GM20431 (cell line): ENCODE data around the gene IQSEC3.
"Not testable (repeated sequence)": the region's sequence is repeated elsewhere in the genome, so short reads cannot be mapped to it uniquely, and the experiment has no call there.

Experiments used
- in situ Hi-C: fragments of 300-500 bp; cut with MseI, MboI; formaldehyde crosslinking; loops from one replicate; pipeline ENCODE4 v1.15.0; 2020; ENCODE audit warnings: low sequenced_read_pairs; ENCODE audit not compliant: unreplicated experiment

The IQSEC3 gene

DNA sequence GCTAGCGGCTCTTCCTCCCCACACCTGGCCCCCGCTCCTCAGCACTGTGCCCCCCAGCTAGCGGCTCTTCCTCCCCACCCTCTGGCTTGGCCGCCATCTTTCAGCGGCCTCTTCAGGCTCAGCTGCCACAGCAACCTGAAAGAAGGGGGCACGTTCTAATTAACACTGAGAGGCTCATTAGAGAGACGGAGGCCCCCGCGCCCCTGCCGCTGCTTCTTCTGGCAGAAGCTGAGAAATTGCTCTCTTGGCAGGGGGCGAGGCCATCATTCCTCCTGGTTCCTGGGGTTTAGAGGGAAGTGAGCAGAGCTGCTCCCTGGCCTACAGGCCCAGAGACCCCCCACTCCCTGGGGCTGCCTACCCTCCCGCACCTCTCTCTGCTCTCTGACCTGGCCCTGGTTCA lies 64.4 kb downstream of the IQSEC3 start:
- in situ Hi-C loops = no loop called here

DNA sequence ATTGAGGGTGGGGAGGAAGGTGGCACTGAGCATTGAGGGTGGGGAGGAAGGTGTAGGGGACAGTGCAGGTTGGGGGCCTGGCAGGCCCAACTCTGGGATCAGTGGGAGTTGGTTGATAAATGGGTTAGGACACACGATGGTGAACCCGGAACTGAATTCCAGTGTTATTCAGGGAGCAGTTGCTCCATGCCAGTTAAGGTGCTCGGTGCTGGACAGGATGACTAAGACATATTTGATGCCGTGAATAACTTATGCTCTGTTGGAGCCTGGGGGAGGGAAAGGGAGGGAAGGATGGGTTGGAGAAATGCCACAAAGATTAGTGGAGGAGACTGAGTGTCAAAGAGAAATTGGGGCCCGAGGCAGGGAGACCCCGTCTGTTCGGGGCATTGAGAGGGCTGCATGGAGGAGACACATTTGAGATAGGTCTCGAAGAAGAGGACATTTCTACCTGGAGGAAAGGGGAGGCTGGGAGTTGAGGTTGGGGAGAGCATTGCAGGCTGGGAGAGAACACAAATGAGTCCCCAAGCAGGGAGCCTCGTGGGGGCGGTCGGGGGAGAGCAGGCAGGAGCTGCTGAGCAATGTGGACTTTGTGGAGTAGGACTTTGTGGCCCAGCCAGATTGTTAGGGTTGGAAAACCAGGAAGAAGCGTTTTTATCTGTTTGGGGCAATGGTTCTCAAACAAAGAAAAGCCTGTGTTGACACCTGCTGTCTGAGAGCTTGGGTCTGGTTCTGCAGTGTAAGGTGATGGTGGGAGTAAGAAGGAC lies 65.3 kb downstream of the IQSEC3 start:
- in situ Hi-C loops = no loop called here

DNA sequence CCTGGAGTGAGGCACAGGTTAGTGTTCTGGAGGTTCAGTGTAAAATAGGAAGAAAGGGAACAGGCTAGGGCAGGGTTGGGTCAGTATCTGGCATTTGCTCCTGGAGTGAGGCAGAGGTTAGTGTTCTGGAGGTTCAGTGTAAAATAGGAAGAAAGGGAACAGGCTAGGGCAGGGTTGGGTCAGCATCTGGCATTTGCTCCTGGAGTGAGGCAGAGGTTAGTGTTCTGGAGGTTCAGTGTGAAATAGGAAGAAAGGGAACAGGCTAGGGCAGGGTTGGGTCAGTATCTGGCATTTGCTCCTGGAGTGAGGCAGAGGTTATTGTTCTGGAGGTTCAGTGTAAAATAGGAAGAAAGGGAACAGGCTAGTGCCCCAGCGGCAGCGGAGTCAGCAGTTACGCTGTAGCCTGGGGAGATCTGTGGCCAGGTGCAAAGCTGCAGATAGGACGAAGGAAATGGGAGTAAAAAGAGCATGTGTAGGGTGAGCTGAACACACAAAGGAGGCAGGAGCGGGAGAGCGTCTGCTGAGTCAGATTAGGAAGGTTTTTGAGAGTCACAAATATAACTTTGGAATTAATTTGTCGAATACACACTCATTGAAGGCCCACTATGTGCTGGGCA lies 67.2 kb downstream of the IQSEC3 start:
- in situ Hi-C loops = not testable (repeated sequence)

DNA sequence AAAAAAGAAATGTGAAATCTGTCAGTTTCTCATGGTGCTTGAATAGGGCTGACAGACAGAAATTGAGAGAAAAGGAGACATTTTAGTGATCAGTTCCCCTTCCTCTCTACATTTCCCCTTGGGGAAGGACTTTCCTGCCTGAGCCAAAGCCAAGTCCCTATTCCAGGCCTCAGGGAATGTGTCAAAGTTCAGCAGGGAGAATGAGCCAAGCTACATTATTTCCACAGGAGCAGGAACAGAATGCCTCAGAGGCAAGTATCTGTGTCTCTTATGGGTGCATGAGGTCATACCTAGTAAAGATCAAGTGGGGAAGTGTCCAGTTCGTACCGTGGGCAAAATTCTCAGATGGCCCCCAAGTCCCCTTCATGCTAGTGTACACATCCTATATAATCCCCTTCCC lies 68.6 kb downstream of the IQSEC3 start:
- in situ Hi-C loops = no loop called here

DNA sequence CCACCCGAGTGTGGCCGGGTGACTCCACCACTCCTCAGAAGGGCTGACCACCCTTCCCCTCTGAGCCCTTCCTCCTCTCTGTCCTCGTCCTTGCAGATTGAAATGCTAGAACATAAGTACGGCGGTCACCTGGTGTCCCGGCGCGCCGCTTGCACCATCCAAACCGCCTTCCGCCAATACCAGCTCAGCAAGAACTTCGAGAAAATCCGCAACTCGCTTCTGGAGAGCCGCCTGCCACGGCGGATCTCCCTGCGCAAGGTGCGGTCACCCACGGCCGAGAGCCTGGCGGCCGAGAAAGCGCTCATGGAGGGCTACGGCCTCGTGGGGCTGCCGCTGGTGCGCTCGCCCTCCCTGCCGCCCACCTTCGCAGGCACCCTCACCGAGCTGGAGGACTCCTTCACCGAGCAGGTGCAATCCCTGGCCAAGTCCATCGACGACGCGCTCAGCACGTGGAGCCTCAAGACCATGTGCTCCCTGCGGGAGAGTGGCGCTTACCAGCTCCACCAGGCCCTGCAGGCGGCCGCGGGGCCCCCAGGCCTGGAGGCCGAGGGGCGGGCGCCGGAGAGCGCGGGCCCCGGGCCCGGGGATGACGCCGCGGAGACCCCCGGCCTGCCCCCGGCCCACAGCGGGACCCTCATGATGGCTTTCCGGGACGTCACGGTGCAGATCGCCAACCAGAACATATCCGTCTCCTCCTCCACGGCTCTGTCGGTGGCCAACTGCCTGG lies 71.8 kb downstream of the IQSEC3 start:
- in situ Hi-C loops = no loop called here

DNA sequence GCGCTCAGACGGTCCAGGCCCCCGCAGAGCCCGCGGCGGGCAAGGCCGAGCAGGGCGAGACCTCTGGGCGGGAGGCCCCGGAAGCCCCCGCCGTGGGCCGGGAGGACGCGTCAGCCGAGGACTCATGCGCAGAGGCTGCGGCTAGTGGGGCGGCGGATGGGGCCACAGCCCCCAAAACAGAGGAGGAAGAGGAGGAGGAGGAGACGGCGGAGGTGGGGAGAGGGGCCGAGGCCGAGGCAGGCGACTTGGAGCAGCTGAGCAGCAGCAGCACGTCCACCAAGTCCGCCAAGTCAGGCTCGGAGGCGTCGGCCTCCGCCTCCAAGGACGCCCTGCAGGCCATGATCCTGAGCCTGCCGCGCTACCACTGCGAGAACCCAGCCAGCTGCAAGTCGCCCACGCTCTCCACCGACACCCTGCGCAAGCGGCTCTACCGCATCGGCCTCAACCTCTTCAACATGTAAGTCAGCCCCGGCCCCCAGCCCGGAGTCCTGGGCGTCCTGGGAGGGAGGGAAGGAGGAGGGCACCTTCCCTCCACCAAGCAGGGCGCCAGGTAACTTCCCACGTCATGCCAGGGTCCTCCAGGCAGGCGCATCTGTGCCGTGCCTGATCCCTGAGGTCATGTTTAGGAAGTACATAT lies 72.4 kb downstream of the IQSEC3 start:
- in situ Hi-C loops = no loop called here

DNA sequence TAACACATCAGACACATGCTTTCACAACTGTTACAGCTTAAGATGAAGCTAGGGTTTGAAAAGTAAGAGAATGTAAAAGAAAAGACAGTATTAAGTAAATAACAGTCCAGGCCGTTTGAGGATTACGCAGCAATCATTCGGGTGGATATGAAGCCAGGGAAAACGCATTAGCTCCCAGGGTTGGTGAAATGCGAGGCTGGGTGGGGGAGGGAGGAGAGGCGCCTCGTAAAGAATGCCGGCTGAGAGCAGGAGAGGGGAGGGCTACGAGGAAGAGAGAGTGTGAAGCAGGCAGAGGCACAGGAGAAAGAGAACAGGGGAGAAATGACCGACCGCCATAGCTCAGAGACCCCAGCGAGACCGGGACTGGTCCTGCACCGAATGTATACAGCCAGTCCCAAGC lies 73.0 kb downstream of the IQSEC3 start:
- in situ Hi-C loops = no loop called here

DNA sequence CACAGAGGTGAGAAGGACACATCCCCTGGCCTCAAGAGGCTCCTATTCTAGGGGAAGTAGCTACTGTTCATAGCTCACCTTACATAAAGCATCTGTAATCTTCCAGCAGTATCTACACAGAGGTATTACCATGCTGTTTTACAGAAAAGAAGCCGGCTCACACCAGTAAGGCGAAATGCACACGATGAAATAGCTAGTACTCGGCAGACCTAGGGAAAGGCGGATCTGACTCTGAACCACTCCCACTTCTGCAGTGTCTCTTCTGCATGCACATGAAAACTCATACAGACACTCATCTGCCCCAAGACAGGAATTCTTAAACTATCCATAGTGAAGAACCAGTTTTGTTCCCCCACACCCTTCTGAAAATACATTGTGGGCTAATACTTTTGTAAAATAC lies 73.6 kb downstream of the IQSEC3 start:
- in situ Hi-C loops = no loop called here

DNA sequence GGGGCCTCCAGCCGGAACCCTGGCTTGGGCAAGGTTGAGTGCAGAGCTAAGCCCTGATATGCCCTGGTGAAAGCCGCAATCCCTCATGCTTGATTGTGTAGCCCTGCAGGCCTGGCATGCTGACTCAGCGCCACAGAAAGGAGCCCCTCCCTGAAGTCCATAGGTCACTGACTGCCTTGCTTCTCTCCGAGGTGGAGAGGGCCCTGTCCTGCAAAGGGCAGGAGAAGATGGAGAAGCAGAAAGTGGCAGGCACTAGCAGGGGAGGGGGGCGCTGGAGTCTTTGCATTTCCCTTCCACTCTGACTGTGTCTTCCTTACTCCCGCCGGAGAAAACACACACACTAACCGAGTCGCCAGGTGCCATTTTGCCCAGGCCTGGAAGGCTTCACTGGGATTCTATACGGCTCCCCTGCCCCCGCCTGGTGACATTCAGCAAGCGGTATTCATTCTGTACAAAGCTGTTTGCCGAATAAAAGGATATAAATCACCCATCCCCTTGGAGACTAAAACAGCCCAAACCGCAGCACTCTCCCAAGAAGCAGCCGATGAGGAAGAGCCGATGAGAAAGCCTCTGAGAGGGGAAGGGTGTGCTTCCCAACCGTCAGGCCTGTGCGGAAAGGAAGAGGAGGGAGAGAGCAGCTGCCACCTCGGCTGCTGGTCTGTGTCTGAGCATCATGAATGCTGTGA lies 77.5 kb downstream of the IQSEC3 start:
- in situ Hi-C loops = no loop called here

DNA sequence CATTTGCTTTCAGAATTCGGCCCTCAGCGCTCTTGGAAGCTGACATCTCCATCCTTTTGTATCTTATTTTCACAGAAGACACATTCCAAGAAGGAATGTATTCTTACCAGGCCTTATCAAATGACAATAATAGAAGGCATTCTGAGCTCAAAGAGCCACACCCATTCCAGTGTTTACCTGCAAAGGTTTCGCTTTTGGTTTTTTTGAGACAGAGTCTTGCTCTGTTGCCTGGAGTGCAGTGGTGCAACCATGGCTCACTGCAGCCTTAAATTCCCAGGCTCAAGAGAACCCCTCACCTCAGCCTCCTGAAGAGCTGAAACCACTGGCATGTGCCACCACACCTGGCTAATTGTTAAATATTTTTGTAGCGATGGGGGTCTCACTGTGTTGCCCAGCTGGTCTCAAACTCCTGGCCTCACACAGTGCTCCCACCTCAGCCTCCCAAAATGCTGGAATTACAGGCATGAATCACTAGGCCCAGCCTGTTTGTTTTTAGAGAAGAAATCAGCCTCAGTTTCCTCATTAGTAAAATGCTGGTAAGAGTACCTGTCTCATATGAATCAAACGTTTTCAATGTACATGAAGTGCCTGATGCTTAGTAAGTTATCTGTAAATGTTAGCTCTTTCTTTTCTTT lies 78.2 kb downstream of the IQSEC3 start:
- in situ Hi-C loops = no loop called here

DNA sequence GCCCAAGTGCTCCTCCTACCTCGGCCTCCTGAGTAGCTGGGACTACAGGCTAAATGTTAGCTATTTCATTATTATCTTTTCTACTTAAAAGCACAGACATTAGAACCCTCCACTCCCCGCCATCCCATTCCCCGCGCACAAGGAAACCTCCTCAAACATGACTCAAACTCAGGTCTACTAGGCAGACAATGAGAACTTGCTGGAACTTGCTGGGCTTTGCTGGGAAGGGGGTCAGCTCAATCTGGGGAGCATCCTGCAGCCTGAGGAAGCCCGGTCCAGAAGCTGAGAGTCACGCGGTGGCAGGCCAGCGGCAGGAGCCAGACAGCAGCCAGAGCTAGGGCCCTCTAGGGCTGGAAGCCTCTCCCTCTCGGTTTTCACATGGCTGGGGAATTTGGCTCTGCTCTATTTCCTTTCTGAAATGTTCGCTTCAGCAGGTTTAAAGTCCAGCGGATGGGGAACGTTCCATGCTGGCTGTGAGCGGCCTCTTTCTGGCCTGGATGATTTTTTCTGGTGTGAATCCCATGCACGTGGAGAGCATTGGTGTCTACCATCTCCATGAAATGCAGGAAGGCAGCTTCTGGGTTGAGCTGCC lies 78.9 kb downstream of the IQSEC3 start:
- in situ Hi-C loops = no loop called here

DNA sequence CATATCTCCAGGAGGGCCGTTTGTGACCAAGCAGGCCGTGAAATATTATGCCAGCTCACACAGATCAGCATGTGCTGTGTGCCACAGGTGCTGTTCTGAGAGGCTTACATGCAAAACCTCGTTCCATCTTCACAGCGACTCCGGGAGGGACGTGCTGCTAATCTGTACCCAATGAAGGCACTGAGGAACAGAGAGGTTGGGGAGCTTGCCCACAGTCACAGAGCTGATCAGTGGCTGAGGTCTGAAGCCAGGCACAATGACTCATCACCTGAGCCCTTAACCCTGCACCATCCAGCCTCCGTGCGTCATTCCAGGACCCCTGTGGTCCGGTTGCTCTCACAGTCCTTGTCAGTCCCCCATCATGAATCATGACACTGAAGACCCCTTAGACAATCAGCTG lies 80.7 kb downstream of the IQSEC3 start:
- in situ Hi-C loops = no loop called here

DNA sequence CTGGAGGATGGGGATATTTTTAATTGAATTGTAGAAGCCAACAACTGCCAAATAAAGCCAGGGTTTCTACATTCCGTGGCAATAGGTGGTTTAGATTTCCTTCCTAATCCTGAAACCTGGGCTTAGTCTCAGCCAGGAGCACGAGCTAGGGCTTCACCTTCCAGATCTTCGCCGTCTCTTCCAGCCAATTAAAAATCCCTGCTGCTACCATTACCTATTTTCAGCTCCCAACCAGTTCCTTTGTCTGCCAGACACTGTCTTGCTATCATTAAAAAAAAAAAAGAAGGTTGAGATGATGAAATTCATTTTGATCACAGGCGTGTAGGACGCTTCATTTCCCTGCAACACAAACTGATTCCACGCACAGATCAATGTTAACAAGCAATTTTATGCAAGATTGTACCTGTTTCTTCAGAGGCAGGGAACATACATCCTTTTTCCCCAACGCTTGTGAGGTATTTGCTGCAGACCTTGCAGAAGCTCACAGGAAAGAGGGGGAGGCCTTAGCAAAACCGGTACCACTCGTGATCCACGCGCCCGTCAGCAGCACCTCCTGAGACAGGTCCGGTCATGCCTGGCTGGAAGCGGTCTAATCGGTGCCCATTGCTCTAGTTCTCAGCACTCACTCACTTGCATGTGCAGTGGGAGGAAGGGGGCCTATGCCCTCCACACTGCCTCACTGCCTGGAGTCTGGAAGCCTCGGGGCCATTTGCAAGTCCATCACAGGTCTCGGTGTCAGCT lies 82.3 kb downstream of the IQSEC3 start:
- in situ Hi-C loops = no loop called here

DNA sequence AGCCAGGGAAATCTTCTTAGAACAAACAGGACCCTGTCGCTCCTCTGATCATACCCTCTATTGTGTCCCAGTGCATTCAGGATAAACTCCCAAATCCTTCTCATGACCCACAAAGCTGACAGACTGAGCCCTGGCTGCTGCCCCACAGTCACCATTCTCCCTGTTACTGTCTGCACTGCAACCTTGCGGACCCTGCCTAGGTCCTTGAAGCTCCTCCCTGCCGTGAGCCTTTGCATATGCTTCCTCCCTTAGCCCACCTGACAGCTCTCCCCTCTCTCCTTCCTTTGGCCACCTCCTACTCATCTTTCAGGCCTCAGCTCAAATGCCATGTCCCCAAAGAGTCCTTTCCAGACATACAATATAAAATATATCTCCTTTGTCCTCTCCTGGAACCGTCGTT lies 85.0 kb downstream of the IQSEC3 start:
- in situ Hi-C loops = no loop called here

DNA sequence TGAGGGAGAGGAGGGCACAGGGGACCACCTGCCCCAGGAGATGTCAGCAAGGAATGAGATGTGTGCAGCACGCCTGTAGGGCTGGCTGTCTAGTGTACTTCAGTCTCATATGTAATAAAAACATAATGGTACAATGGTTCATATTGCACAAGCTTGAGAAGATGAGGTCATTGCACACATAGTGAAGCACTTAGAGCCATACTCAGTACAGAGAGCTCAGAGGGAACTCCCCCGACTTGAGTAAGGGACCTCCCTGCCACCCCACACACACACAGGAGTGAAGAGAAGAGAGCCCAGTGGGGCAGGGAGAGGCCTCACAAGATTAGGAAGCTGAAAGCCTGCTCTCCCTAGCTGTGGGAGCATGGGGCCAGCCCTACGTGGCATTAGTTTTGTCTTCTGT lies 85.9 kb downstream of the IQSEC3 start:
- in situ Hi-C loops = no loop called here

DNA sequence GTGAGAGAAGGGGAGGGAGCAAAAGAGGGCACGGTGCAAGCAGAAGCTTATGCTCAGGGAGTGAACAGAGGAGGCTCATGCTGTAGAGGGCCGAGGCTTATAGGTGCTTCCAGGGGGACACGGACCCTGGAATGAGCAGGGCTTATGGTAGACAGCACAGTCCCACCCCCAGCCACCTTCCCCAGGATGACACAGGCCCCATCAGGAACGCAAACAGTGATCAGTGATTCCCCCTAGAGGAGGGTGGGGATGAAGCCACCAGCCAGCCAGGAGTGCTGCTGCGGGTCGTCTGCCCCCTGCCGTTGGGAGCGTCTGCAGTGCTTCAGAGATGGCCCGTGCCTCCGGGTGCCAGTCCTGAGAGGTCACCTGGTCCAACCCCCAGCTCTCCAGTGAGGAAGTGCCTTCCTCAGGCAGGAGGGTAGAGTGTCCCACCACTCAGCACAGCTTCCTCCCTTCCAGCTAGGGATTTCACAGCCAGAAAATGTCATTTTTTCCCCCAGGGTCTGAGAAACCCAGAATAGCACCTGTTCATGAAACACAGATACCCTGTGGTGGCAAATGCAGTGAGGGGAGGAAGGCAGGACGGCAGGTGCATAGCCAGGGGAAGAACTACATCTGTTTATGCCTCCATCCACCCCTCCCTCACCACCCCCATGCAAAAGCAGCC lies 86.6 kb downstream of the IQSEC3 start:
- in situ Hi-C loops = no loop called here

DNA sequence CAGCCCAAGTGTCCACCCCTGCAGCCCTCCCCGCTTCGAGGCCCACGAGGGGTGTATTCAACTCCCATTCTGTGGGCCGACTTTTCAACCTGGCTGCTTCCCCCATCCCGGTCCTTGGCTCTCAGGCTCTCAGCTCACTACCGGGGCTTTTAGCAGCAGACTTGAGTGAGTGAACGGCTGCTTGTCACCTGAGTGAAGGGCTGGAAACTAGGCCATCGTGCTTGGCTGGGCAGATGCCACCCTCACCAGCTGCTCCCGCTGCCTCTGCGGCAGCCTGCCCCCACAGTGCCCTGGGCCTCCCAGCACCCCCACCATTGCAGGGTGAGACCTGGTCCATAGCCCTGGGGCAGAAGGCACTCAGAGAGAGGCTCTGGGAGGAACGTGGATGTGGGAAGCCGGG lies 87.5 kb downstream of the IQSEC3 start:
- in situ Hi-C loops = no loop called here

DNA sequence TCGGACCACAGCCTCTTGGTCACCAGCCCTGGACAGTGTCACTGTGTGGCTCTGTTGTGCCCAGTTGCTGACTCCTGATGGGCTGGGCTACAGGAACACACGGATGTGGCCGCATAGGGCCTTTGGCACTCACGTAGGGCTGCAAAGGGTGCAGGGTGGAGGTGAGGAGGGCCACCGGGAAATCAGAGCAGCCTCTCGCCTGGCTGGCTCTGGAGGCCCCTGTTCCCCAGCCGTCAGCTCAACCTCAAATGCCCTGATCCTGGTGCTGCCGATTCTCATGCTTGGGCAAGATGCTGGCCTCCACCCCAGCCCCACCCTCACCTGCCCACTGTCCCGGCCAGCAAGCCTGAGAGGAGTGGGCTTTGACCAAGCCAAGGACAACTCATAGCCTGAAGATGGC lies 88.4 kb downstream of the IQSEC3 start:
- in situ Hi-C loops = no loop called here
